Activated T-helper 1 cell treated with anti-CD3 and anti-CD28 coated beads, Interleukin-2, amount 50 U/mL, for 16 hours (primary cell): ENCODE results near the gene ATP6V0C.

Experiments used
- DNase-seq, 2 donors: peaks; one replicate each; pipeline ENCODE4 v3.0.0-alpha.2; 2020; ENCODE audit warnings: low read depth in 1 of 2, low spot score in 1 of 2

The ATP6V0C gene

DNA sequence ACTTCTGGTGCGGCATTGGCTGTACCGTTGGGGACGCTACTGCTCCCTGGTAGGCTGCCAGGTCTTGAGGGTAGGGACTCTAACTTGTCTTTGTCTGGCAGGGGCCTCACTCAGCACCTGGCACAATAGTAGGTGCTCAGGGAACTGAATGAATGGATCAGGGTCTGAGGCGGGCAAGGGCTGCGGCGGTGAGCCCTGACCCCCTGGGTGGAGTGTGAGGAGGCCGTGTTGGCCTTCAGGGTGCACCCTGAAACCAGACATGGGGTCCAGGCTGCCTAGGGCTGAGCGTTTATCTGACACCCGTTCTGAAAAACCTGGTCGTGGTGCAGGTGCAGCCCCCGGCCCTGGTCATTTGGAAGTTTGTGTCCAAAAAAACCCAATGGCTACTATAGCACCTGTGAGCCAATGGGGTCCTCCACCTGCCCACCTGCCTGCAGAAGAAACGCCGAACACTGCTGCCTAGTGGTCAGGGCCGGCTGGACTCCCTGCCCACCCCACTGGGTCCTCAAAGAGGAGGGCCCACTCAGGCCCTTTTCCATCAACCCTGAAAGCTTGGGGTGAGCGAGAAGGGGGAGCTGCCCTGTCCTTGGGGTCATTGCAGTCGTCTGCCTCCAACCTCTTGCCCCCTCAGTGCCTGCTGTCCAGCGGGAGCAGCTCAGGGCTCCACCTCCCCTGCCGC, 4.9 kb upstream of the ATP6V0C start:
- DNase-seq: no peak

GRCh38 chr16:2511128-2511800, 2.5 kb upstream of the ATP6V0C start:
- no peak for DNase-seq

GRCh38 chr16:2511996-2512734, 1.6 kb upstream of the ATP6V0C start:
- DNase-seq: no peak

DNA sequence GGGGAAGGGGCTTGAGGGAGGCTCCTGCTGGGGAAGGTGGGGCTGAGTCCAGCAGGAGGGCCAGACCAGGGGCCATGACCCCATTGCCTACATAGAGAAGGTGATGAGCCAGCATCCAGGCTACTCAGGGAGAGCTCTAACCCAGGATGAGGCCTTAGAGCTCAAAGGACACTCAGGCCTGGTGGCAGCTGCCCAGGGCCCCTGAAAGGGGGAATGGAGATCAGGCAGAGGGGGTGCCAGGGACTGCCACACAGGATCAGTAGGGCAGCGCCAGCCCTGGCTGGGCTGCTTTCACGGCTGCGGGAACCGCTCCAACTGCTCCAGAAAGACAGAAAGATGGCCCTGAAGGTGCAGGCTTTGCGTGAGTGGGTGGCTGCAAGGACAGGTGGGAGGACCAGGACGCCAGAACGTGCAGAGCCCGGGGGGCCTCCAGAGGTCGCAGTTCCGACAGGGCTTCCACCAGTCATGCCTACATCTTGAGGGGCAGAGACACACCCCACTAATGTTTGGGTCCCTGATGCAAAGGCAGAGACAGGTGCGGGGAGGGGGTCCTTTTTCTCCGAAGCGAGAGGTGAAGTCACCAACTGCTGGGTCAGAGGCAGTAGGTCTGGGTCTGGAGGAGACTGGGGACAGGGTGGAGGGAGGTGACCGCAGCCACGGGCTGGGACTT, 882 bp upstream of the ATP6V0C start:
- DNase-seq: no peak

GRCh38 chr16:2514333-2515179, 804 bp downstream of the ATP6V0C start:
- peak in 1 of 2 donors; percentile 28 for DNase-seq

GRCh38 chr16:2515180-2515851, 1.6 kb downstream of the ATP6V0C start:
- DNase-seq: no peak

DNA sequence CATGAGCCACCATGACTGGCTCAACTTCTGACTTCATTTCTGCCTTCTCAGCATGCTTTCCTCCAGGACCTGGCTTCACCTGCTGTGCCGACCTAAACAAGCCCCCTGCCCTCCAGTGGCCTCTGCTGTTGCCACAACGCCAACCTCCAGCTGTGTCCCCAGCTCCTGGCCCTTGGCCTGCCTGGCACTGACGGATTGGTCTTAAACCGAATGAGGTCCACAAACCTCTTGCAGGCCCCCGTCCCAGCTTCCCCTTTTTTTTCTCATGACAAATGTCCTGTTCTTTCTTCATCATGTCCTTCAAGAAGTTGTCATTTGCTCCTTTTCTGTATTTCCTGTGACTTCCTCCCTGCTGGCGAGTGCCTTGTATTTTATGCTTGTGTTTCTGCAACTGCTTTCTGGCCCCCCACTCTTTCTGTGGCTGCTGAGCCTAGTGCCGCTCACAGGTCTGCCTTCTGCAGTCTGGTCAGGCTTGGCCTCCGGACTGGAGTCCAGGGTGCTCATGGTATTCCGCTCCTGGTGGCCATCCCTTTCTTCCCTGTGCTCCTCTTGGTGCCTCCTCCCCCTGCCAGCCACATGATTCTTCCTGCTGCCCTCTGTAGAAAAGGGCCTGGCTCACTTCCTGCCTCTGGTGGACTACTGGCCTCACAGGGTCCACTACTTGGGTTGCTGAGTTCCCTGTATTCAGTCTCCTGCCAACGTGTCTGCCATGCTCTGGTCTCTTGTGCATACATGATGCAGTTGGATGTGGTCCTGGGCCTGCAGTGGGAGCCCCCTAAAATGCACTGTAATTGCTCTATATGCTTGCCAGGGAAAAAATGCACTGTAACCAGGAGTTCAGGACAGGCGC, 2.9 kb downstream of the ATP6V0C start:
- DNase-seq: no peak

- DNase-seq: no peak
Measured at GRCh38 chr16:2517954-2518605, 4.3 kb downstream of the ATP6V0C start.

DNA sequence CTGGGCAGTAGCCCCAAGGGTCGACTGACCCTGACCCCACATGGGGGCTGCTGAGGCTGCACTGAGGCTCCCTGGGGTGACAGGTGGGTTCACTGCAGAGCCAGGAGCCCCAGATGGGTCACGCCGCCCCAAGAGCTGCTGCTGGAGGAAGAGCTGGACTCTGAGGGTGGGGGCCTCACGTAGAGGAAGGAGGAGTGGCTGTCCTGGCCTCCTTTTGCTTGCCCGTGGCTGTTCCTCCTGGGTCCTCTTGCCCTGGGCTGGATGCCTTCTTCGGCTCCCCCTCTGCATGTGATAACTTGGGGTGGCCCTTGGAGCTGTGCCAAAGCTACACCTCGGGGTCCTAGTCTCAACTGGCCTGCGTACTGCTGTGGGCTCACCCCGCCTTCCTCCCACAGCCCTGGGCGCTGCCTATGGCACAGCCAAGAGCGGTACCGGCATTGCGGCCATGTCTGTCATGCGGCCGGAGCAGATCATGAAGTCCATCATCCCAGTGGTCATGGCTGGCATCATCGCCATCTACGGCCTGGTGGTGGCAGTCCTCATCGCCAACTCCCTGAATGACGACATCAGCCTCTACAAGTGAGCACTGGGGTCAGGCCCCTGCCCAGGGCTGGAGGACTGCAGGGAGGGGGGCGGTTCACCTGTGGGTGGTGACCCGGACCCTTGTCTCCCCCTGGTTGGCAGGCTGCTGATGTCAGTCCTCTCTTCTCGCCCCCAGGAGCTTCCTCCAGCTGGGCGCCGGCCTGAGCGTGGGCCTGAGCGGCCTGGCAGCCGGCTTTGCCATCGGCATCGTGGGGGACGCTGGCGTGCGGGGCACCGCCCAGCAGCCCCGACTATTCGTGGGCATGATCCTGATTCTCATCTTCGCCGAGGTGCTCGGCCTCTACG, 5.3 kb downstream of the ATP6V0C start:
- no peak for DNase-seq

DNA sequence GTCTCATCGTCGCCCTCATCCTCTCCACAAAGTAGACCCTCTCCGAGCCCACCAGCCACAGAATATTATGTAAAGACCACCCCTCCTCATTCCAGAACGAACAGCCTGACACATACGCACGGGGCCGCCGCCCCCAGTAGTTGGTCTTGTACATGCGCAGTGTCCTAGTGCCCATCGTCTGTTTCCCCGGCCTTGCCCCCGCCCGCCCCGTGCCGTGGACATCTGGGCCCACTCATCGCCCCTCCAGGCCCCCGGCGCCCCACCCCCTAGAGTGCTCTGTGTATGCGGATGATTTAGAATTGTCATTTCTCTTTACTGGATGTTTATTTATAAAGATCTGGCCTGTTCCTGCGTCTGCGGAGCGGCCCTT, 5.9 kb downstream of the ATP6V0C start:
- no peak for DNase-seq

DNA sequence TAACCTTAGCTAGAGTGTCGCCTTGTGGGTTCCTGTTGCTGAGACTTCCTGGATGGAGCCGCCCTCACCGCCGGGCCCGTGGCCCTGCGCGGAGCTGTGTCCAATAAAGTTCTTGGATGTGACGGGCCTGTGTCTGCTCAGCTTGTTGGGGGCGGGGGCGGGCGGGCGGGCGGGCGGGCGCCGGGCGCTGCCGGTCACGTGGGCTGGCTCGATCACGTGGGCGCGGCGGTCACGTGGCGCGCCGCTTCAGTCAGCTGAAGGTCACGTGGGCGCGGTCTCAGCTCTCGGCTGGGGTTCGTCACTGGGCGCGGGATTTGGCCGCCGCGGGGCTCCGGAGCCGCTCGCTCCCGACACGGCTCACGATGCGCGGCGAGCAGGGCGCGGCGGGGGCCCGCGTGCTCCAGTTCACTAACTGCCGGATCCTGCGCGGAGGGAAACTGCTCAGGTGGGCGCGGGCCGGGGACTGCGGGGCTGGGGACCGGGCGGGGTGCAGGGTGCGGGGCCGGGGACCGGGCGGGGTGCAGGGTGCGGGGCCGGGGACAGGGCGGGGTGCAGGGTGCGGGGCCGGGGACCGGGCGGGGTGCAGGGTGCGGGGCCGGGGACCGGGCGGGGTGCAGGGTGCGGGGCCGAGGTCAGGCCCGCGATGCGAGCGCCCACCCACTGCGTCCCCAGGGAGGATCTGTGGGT, 6.5 kb downstream of the ATP6V0C start, which contains the start of gene AMDHD2:
Gene AMDHD2, plus strand, starts transcription at position 275 of the 687 bp plus-strand sequence. Its CDS starts 88 bp downstream, at position 363.
- peak; percentile 77 to 81 for DNase-seq

- DNase-seq: peak in 1 of 2 donors; percentile 40
Measured at GRCh38 chr16:2520784-2521531, 7.2 kb downstream of the ATP6V0C start.

DNA sequence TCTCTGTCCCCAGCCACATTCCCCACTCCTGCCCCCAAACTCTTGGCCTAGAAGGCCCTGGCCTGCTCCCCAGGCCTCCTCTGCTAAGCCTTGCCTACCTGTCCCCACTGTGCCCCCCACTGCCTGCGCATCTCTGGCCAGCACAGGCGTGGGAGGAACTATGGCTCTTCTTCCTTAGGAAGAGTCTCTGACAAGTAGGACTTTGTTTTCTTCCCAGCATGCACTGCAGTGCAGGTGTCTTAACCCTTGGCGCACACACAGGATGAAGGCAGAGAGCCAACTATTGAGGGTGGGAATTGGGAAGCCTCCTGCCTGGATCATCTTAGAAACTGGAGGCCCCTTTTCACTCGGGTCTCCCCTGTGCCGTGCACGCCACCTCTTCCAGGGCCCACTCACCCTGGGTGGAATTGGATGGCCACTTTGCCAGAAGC, 10.1 kb downstream of the ATP6V0C start:
- DNase-seq: no peak

DNA sequence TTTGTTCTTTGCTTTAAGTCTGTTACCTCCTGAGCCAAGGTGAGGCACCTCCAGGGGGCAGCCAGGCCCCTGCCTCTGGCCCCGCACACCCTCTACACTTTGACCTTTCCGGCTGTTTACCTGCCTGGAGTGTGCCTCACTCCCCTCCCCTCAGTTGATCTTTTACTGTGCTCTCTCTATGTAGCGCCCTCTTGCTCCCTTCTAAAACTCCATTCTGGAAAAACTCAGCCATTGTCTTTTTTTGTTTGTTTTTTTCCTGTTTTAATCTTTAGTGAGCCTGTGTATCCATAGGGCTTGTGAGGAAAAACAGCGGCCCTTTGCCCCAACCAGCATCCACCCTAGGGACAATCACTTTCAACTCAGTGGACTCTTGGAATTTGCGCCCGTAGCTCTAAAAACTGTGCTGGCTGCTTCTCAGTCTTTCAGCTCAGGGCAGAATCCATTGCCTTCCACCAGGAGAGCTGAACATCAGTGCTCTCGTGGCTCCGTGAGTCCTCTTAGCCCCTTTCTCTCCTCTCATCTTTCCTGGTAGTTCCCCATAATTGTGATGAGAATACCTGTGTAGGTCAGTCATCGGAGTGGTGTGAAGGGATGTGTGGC, 10.7 kb downstream of the ATP6V0C start:
- no peak for DNase-seq

- DNase-seq: no peak
Measured at GRCh38 chr16:2526135-2526534, 12.4 kb downstream of the ATP6V0C start.
